ENCODE results near the gene IL3.

The IL3 gene

DNA sequence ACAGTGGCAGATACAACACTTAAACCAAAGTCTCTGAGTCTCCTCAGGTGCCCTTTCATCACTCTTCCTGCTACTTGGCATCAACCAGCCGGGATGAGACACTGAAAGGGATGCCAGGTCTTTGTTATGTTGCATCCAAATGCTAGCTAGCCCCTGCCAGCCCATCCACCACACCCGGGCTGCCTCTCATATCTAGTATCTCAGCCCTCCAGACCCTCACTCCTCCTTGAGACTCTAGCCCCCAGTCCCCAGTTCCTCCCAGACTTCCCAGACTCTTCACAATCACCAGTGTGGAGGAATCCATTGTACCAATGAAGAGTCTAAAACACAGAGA, 34.6 kb downstream of the IL3 start:
- TF ChIP-seq, protein P1, sequence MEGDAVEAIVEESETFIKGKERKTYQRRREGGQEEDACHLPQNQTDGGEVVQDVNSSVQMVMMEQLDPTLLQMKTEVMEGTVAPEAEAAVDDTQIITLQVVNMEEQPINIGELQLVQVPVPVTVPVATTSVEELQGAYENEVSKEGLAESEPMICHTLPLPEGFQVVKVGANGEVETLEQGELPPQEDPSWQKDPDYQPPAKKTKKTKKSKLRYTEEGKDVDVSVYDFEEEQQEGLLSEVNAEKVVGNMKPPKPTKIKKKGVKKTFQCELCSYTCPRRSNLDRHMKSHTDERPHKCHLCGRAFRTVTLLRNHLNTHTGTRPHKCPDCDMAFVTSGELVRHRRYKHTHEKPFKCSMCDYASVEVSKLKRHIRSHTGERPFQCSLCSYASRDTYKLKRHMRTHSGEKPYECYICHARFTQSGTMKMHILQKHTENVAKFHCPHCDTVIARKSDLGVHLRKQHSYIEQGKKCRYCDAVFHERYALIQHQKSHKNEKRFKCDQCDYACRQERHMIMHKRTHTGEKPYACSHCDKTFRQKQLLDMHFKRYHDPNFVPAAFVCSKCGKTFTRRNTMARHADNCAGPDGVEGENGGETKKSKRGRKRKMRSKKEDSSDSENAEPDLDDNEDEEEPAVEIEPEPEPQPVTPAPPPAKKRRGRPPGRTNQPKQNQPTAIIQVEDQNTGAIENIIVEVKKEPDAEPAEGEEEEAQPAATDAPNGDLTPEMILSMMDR (IDR thresholded peaks at IDR 0.05; ENCODE audit: insufficient read depth, missing control alignments): no peak
- DNase-seq (ENCODE audit: insufficient read length, low spot score) (no peak), FAIRE-seq (no peak)

DNA sequence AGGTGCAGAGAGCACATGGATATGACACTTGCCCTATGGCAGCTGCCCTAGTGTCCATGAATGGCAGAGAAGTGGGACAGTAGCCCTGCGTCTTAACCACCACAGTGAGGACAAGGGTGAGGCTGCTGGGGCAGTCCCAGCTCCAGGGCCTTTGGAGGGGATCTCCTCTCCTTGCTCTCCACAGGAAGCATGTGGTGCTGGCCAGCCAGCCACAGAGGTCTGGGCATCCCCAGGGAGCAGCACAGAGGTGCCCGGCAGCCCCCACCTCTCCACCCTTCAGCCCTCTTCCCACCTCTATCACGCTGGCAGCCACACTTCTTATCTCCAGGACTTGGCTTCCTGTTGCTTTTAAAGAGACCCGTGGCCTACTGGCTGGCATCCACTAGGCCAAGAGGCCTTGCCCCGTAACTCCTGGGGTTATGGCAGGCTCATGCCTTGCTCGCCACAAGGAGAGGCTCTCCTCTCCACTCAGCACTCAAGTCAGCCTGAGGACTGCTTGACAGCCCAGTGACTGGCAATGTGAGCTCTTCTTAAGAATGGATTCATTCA, 35.0 kb downstream of the IL3 start:
- TF ChIP-seq, protein P1 (IDR thresholded peaks at IDR 0.05; ENCODE audit: insufficient read depth, missing control alignments): no peak
- no peak for FAIRE-seq

DNA sequence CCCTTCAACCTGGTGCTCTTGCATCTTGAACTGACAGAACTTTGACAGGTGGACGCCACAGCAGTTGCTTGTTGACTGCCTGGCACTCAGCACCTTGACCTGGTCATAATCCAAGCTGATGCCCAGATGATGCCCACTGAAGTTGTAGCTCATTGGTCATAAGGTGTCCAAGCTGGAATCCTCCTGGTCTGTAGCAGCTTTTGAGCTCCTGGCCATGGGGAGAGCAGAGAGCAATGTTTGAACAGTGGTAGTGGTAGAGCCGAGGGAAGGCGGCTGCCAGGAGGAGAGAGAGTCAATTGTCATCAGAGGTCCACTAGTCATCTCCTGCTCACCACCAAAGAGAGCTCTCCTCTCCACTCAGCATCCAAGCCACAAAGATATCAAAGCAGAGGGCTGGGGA, 36.4 kb downstream of the IL3 start:
- TF ChIP-seq, protein P1 (IDR thresholded peaks at IDR 0.05; ENCODE audit: insufficient read depth, missing control alignments): no peak
- FAIRE-seq (no peak), DNase-seq (ENCODE audit: insufficient read length, low spot score) (no peak)

More for the DNA sequence above, 35.0 kb downstream of the IL3 start:
- DNase-seq (ENCODE audit: insufficient read length, low spot score): no peak

DNA sequence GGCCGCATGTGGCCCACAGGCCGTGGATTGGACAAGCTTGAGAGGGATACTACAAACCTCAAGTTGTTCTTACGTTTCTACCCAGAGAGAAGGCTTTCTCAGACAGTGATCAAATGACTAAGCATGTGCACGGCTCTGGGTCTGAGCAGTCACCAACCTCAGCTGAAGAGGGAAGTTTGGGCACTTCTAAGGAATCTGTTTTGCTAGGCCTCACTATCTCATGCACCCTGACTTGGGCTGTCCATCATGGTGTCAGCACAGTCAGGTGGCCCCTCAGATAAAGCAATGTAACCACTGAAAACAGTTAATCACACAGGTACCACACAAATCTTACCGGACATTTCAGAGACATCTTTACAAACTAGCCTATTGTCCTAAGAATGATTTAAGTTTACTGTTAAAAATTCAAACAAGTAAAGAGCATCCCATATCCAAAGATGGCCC, 37.7 kb downstream of the IL3 start:
- DNase-seq (ENCODE audit: insufficient read length, low spot score): no peak
- no peak for FAIRE-seq
- TF ChIP-seq, protein P1 (IDR thresholded peaks at IDR 0.05; ENCODE audit: insufficient read depth, missing control alignments): no peak

DNA sequence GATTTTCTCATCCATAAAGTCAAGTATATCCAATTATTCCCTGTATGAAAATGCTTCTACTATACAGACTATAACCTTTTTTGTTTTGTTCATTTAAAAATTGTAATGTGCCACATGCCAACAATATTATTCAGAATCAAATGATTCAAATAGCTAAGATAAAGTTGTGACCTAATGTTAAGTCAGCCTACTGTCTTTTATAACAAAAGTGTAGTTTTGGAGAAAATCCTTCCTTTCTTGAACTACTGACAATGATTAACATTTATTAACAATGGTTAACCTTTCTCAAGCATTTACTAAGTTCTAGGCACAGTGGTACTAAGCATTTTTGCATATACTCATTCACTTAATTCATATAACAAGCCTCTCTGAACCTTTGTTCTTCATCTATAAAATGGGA, 38.2 kb downstream of the IL3 start:
- DNase-seq (ENCODE audit: insufficient read length, low spot score) (no peak), FAIRE-seq (no peak)
- TF ChIP-seq, protein P1 (IDR thresholded peaks at IDR 0.05; ENCODE audit: insufficient read depth, missing control alignments): no peak

DNA sequence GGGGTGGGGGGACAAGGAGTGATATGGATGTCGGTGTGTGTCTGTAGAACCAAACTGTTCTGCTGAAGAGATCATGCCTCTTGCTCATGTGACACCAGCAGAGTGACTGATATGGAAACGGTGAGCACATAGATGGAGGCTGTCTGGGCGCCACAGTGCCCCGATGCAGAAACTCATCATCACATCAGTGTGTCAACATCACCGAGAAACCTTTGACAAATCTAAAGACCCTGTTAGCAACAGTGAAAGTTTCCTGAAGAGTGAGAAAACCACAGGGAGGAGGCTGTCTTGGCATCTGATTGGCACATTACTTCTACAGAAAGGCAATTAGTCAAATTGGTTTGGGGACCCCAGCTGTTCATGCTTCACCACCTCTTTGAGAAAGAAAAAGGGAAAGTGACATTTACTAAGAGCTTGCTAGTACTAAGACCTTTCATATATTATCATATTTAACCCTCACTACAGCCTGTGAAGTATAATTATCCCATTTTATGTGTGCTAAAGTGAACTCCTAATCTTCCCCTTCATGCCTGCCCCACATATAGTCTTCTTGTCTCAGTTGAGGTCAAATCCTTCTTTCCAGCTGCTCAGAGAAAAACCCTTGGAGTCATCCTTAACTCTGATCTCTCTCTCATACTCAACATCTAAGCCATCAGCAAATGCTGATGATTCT, 38.8 kb downstream of the IL3 start:
- TF ChIP-seq, protein P1 (IDR thresholded peaks at IDR 0.05; ENCODE audit: insufficient read depth, missing control alignments): no peak
- FAIRE-seq (no peak), DNase-seq (ENCODE audit: insufficient read length, low spot score) (no peak)

DNA sequence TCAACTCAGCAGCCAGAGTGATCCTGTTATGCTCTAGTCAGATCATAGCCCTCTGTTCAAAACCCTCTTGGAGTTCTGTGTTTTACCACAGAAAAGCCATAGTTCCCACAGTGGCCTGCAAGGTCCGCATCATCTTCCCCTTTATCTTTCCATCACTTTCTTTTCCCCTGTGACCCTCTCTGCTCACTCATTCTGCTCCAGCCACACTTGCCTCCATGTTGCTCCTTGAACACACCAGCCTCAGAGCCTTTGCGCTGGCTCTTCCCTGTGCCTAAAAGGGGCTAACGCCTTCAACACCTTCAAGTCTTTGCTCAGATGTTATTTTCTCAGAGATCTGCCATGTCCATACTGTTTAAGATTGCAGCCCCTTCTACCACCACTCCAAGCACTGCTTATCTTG, 39.5 kb downstream of the IL3 start:
- no peak for FAIRE-seq
- DNase-seq (ENCODE audit: insufficient read length, low spot score): no peak
- TF ChIP-seq, protein P1 (IDR thresholded peaks at IDR 0.05; ENCODE audit: insufficient read depth, missing control alignments): no peak

All from D721Med (cell line).